CD14-positive monocyte (primary cell): ENCODE data around the gene GAS7. TPM values are rescaled to one million over a fixed set of nuclear protein-coding genes. Genes with fewer than 3 reads are reported as not detected.

Source experiments
- DNase-seq, 3 donors: peaks; one replicate each; pipeline ENCODE4 v3.0.0-alpha.2; 2011 to 2022
- H2AFZ ChIP-seq: 2 replicates; pipeline ENCODE4 v1.6.0; 2012; ENCODE audit warnings: mild to moderate bottlenecking, low read depth, low read length, inconsistent platforms; ENCODE audit not compliant: insufficient read depth, poor library complexity, severe bottlenecking
- H3K27ac ChIP-seq, 2 donors: 1 replicate in 1 of 2; 2 replicates in 1 of 2; pipeline ENCODE4 v1.5.1; 2012 to 2013; ENCODE audit warnings: low read length in 2 of 2, control low read depth in 1 of 2, inconsistent platforms in 1 of 2, low read depth in 1 of 2, mild to moderate bottlenecking in 1 of 2
- H3K27me3 ChIP-seq, 2 donors: one replicate each; pipeline versions ENCODE4 v1.6.0 to v1.6.1; 2011 to 2013; ENCODE audit warnings: low read length in 2 of 2; ENCODE audit not compliant: control insufficient read depth in 2 of 2, insufficient read depth in 2 of 2
- H3K36me3 ChIP-seq, 2 donors: replicated peaks in 1 of 2; 1 replicate in 1 of 2; 2 replicates in 1 of 2; pipeline versions ENCODE4 v1.5.1 to v1.6.1; 2012 to 2013; ENCODE audit warnings: low read length in 2 of 2, control low read depth in 1 of 2, inconsistent platforms in 1 of 2, mild to moderate bottlenecking in 1 of 2; ENCODE audit not compliant: insufficient read depth in 2 of 2, control insufficient read depth in 1 of 2
- H3K4me1 ChIP-seq, 2 donors: 1 replicate in 1 of 2; 2 replicates in 1 of 2; pipeline versions ENCODE4 v1.5.1 to v1.6.1; 2012 to 2013; ENCODE audit warnings: low read length in 2 of 2, control low read depth in 1 of 2, inconsistent platforms in 1 of 2, mild to moderate bottlenecking in 1 of 2, moderate library complexity in 1 of 2; ENCODE audit not compliant: insufficient read depth in 2 of 2, control insufficient read depth in 1 of 2
- H3K4me2 ChIP-seq: replicated peaks from 2 replicates; pipeline ENCODE3; 2012; ENCODE audit warnings: low read length, moderate library complexity, mild to moderate bottlenecking; ENCODE audit not compliant: poor library complexity, severe bottlenecking; ENCODE audit errors: extremely low read depth
- H3K4me3 ChIP-seq, 3 experiments: fragments of 200-600 bp in 1 of 3; sonication (generic) in 1 of 3; replicated peaks in 1 of 3; 1 replicate in 2 of 3; 2 replicates in 1 of 3; pipeline ENCODE4 v1.5.1; 2011 to 2013; ENCODE audit warnings: low read length in 3 of 3, mild to moderate bottlenecking in 3 of 3, control low read depth in 2 of 3, low read depth in 2 of 3, inconsistent platforms in 1 of 3, moderate library complexity in 1 of 3
- H3K79me2 ChIP-seq: 2 replicates; pipeline ENCODE4 v1.6.0; 2012; ENCODE audit warnings: mild to moderate bottlenecking, control low read depth, inconsistent platforms, low read length, moderate library complexity; ENCODE audit not compliant: insufficient read depth
- H3K9ac ChIP-seq: 2 replicates; pipeline ENCODE4 v1.6.0; 2017; ENCODE audit warnings: low read length, mild to moderate bottlenecking; ENCODE audit not compliant: insufficient read depth, poor library complexity, severe bottlenecking
- H3K9me3 ChIP-seq, 2 donors: replicated peaks in 1 of 2; 1 replicate in 1 of 2; 2 replicates in 1 of 2; pipeline versions ENCODE4 v1.5.1 to v1.6.1; 2012 to 2013; ENCODE audit warnings: low read length in 2 of 2, control low read depth in 1 of 2; ENCODE audit not compliant: control insufficient read depth in 1 of 2, insufficient read depth in 1 of 2
- H4K20me1 ChIP-seq: 2 replicates; pipeline ENCODE4 v1.6.0; 2012; ENCODE audit warnings: mild to moderate bottlenecking, low read length, control low read depth, moderate library complexity; ENCODE audit not compliant: insufficient read depth
- H3K27ac Mint-ChIP-seq, 7 donors: one replicate each; pipeline ENCODE4 v1.8.0; 2020; ENCODE audit warnings: mild to moderate bottlenecking in 7 of 7, mixed read lengths in 7 of 7, moderate library complexity in 6 of 7, inconsistent platforms in 2 of 7
- H3K27me3 Mint-ChIP-seq, 3 donors: one replicate each; pipeline ENCODE4 v1.8.0; 2021 to 2022; ENCODE audit warnings: low read depth in 3 of 3, mild to moderate bottlenecking in 3 of 3, mixed read lengths in 3 of 3, moderate library complexity in 3 of 3, inconsistent platforms in 1 of 3
- H3K36me3 Mint-ChIP-seq, 2 donors: one replicate each; pipeline ENCODE4 v1.8.0; 2020; ENCODE audit warnings: mixed read lengths in 2 of 2, inconsistent platforms in 1 of 2, mild to moderate bottlenecking in 1 of 2
- H3K4me1 Mint-ChIP-seq: one replicate; pipeline ENCODE4 v1.8.0; 2020; ENCODE audit warnings: mild to moderate bottlenecking, mixed read lengths
- H3K4me3 Mint-ChIP-seq, 2 donors: one replicate each; pipeline ENCODE4 v1.8.0; 2020; ENCODE audit warnings: mild to moderate bottlenecking in 2 of 2, mixed read lengths in 2 of 2, moderate library complexity in 1 of 2
- H3K9me3 Mint-ChIP-seq, 7 donors: one replicate each; pipeline ENCODE4 v1.8.0; 2020 to 2022; ENCODE audit warnings: mixed read lengths in 7 of 7, mild to moderate bottlenecking in 6 of 7, moderate library complexity in 6 of 7, inconsistent platforms in 2 of 7
- WGBS: methylation state at CpG from one replicate; pipeline ENCODE4 v1.1.5; 2013; ENCODE audit warnings: missing lambda C conversion rate; ENCODE audit not compliant: insufficient coverage; 5-methylcytosine and 5-hydroxymethylcytosine counted together
- intact Hi-C, 2 donors: fragments of 100-400 bp; cut with micrococcal nuclease; formaldehyde crosslinking; loops; one replicate each; pipeline versions ENCODE4 v1.15.0 to v1.15.1; 2023
- polyA plus RNA-seq, 3 donors: library from polyadenylated mRNA; depleted of rRNA in 1 of 3; unstranded in 2 of 3; stranded (reverse) in 1 of 3; fragments of 300-500 nt in 2 of 3; fragments of >200 nt in 1 of 3; fragmentation: Illumina TruSeq in 2 of 3; gene quantifications; 1 replicate in 2 of 3; 2 replicates in 1 of 3; pipeline ENCODE4 v1.2.3, GENCODE V29; 2012 to 2021
- TF ChIP-seq, protein P1 (sequence below): fragments of 200-600 bp; IDR thresholded peaks from one replicate; pipeline ENCODE4 v1.8.0; 2022; ENCODE audit warnings: antibody characterized with exemption, mild to moderate bottlenecking

Gene GAS7
- polyA plus RNA-seq, 3 donors = 53.1 to 91.9 (median 66.6) TPM

DNA sequence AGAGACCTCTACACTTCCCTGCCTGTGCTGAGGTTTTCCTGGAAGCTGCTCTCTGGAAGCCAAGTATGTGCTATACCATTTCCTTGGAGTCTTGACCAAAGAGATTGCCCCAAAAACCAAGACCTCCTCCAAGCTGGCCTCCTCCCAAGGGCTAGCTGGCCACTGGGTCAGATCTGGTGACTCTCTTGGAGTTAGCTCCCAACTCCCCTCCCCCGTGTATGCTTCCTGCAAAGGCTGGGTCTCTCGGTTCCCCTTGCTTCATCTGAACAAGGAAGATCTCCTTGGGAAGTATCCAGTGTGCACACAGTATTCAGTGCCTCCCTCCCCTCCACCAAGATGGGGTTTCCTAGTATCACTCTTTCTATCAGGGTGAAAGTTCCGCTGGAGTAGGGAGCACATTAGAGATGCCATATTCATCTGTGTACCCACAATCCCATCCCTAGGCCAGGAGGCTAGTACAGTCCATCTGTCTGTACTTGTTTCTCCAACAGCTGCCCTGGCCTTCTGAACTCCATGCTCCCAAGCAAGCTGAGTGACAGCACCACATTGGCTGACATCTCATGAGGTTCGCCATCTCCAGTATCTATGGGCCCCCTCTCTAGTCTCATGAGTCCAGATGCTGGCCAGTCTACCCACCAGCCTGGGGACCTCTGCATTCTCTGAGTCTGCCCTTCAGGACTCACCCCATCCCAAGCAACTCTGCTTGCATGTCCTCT is 3.2 kb downstream of the GAS7 start:
- intact Hi-C loops = no loop called here
- no peak for DNase-seq
- peaks cover 15 to 25% (median 21%) of the 10 kb centered on the region in 7 donors for H3K9me3 Mint-ChIP-seq
- no peak overlapping the region for H3K27ac ChIP-seq
- no peak overlapping the region for H3K4me3 ChIP-seq
- H3K4me1 ChIP-seq = peaks cover 34 to 40% of the 10 kb centered on the region in 2 donors
- peaks cover 4 to 11% (median 6%) of the 10 kb centered on the region in 3 donors for H3K27me3 Mint-ChIP-seq
- H3K79me2 ChIP-seq = peaks cover 65% of the 10 kb centered on the region
- peaks cover 13 to 16% of the 10 kb centered on the region in 2 donors for H3K9me3 ChIP-seq
- peaks cover 38 to 39% of the 10 kb centered on the region in 2 donors for H3K36me3 Mint-ChIP-seq
- peaks cover 48% of the 10 kb centered on the region for H3K4me1 Mint-ChIP-seq
- peak overlapping the region; percentile 82 for H3K4me2 ChIP-seq
- H3K9ac ChIP-seq = no peak overlapping the region
- peak overlapping the region in 2 of 7 donors; percentile 21 to 30 for H3K27ac Mint-ChIP-seq
- peak overlapping the region; percentile 11 to 39 for H3K4me3 Mint-ChIP-seq
- 74% methylated on average over 3 of the region's 4 CpGs for WGBS
- TF ChIP-seq, protein P1, sequence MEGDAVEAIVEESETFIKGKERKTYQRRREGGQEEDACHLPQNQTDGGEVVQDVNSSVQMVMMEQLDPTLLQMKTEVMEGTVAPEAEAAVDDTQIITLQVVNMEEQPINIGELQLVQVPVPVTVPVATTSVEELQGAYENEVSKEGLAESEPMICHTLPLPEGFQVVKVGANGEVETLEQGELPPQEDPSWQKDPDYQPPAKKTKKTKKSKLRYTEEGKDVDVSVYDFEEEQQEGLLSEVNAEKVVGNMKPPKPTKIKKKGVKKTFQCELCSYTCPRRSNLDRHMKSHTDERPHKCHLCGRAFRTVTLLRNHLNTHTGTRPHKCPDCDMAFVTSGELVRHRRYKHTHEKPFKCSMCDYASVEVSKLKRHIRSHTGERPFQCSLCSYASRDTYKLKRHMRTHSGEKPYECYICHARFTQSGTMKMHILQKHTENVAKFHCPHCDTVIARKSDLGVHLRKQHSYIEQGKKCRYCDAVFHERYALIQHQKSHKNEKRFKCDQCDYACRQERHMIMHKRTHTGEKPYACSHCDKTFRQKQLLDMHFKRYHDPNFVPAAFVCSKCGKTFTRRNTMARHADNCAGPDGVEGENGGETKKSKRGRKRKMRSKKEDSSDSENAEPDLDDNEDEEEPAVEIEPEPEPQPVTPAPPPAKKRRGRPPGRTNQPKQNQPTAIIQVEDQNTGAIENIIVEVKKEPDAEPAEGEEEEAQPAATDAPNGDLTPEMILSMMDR = no peak
- peaks cover 65% of the 10 kb centered on the region for H4K20me1 ChIP-seq
- H3K36me3 ChIP-seq = peaks cover 3 to 14% of the 10 kb centered on the region in 2 donors
- no peak overlapping the region for H2AFZ ChIP-seq
- no peaks in the 10 kb centered on the region for H3K27me3 ChIP-seq

DNA sequence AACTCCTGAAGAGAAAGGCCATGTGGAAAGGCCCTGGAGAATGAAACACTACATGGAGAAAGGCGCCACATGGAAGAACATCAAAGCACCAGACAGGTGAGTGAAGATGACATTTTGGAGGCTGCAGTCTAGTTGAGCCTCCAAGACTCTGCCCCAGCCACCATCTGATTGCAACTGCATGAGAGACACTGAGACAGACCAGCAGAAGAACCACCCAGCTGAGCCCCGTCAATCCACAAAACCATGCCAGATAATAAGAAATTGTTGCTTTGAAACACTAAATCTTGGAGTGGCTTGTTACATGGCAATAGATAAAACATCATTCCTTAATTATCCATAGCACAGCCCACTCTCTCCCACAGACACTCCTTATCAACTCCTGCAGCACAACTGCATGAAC is 4.8 kb downstream of the GAS7 start:
- Mint-ChIP-seq H3K4me3 (no peak overlapping the region), H3K9me3 (peaks cover 15 to 24% (median 20%) of the 10 kb centered on the region in 7 donors), H3K36me3 (peaks cover 37 to 38% of the 10 kb centered on the region in 2 donors), H3K27ac (no peak overlapping the region), H3K27me3 (peaks cover 0 to 5% (median 3%) of the 10 kb centered on the region in 3 donors), H3K4me1 (peaks cover 45% of the 10 kb centered on the region)
- Histone ChIP-seq H3K79me2 (peaks cover 78% of the 10 kb centered on the region), H4K20me1 (peaks cover 81% of the 10 kb centered on the region), H3K4me3 (no peak overlapping the region), H3K9me3 (peaks cover 13 to 16% of the 10 kb centered on the region in 2 donors), H3K36me3 (peaks cover 3 to 14% of the 10 kb centered on the region in 2 donors), H3K4me2 (no peak overlapping the region), H3K4me1 (peaks cover 28 to 34% of the 10 kb centered on the region in 2 donors), H3K27ac (no peak overlapping the region), H3K27me3 (no peaks in the 10 kb centered on the region), H2AFZ (no peak overlapping the region), H3K9ac (no peak overlapping the region)
- DNase-seq = no peak
- intact Hi-C loops = no loop called here
- no CpG with 5 or more reads among the region's 2 CpGs for WGBS
- TF ChIP-seq, protein P1 = no peak
